Liver (tissue), 9 donors: ENCODE measurements around the gene PALMD. TPM values are rescaled to one million over a fixed set of nuclear protein-coding genes. Genes with fewer than 3 reads are reported as not detected.

Source experiments
- DNase-seq: peaks from one replicate; pipeline ENCODE4 v3.0.0-alpha.2; 2017; ENCODE audit warnings: low spot score
- H3K27ac ChIP-seq, 2 donors: one replicate each; pipeline ENCODE4 v1.7.0; 2013; ENCODE audit warnings: inconsistent platforms in 2 of 2, low read length in 2 of 2, control low read depth in 1 of 2, low read depth in 1 of 2, mild to moderate bottlenecking in 1 of 2
- H3K27me3 ChIP-seq, 4 donors: one replicate each; pipeline versions ENCODE4 v1.6.1 to v1.7.0; 2013; ENCODE audit warnings: low read length in 3 of 4, inconsistent platforms in 1 of 4, mild to moderate bottlenecking in 1 of 4, moderate library complexity in 1 of 4; ENCODE audit not compliant: control insufficient read depth in 4 of 4, insufficient read depth in 4 of 4
- H3K36me3 ChIP-seq, 4 donors: one replicate each; pipeline versions ENCODE4 v1.6.1 to v1.7.0; 2013; ENCODE audit warnings: low read length in 3 of 4, mild to moderate bottlenecking in 3 of 4, low read depth in 1 of 4, moderate library complexity in 1 of 4; ENCODE audit not compliant: control insufficient read depth in 4 of 4, insufficient read depth in 3 of 4
- H3K4me1 ChIP-seq, 4 donors: one replicate each; pipeline versions ENCODE4 v1.6.1 to v1.7.0; 2013; ENCODE audit warnings: low read length in 3 of 4, mild to moderate bottlenecking in 3 of 4, moderate library complexity in 1 of 4; ENCODE audit not compliant: control insufficient read depth in 4 of 4, insufficient read depth in 4 of 4
- H3K4me3 ChIP-seq, 3 donors: one replicate each; pipeline versions ENCODE4 v1.6.1 to v1.7.0; 2013; ENCODE audit warnings: low read length in 3 of 3, control low read depth in 1 of 3, low read depth in 1 of 3, mild to moderate bottlenecking in 1 of 3
- H3K9ac ChIP-seq, 2 donors: one replicate each; pipeline ENCODE4 v1.7.0; 2013; ENCODE audit warnings: low read length in 2 of 2, mild to moderate bottlenecking in 2 of 2, moderate library complexity in 2 of 2, control low read depth in 1 of 2, low read depth in 1 of 2
- H3K9me3 ChIP-seq, 4 donors: one replicate each; pipeline versions ENCODE4 v1.6.1 to v1.7.0; 2013; ENCODE audit warnings: low read length in 3 of 4; ENCODE audit not compliant: control insufficient read depth in 4 of 4
- ATF3 ChIP-seq: IDR thresholded peaks from 2 replicates; pipeline ENCODE4 v1.6.1; 2016; ENCODE audit warnings: antibody characterized with exemption
- EGR1 ChIP-seq, 2 donors: IDR thresholded peaks; 2 replicates each; pipeline ENCODE4 v1.6.1; 2016 to 2018; ENCODE audit warnings: antibody characterized with exemption in 2 of 2, low read depth in 2 of 2
- FOXA1 ChIP-seq: IDR thresholded peaks from 2 replicates; pipeline ENCODE4 v1.6.1; 2016; ENCODE audit warnings: antibody characterized with exemption
- FOXA2 ChIP-seq: IDR thresholded peaks from 2 replicates; pipeline ENCODE4 v1.6.1; 2016; ENCODE audit warnings: antibody characterized with exemption
- GABPA ChIP-seq, 2 donors: IDR thresholded peaks in 1 of 2; conservative IDR thresholded peaks in 1 of 2; 2 replicates each; pipeline ENCODE4 v1.6.1; 2016; ENCODE audit warnings: antibody characterized with exemption in 2 of 2, mild to moderate bottlenecking in 1 of 2, moderate library complexity in 1 of 2
- HNF4A ChIP-seq, 2 donors: conservative IDR thresholded peaks; 2 replicates each; pipeline ENCODE4 v1.6.1; 2016; ENCODE audit warnings: antibody characterized with exemption in 2 of 2, mild to moderate bottlenecking in 2 of 2
- HNF4G ChIP-seq: IDR thresholded peaks from 2 replicates; pipeline ENCODE4 v1.6.1; 2016; ENCODE audit warnings: antibody characterized with exemption
- JUND ChIP-seq, 2 donors: IDR thresholded peaks; 2 replicates each; pipeline ENCODE4 v1.6.1; 2016; ENCODE audit warnings: antibody characterized with exemption in 2 of 2
- MAX ChIP-seq: IDR thresholded peaks from 2 replicates; pipeline ENCODE4 v1.6.1; 2016; ENCODE audit warnings: antibody characterized with exemption
- NR2F2 ChIP-seq: IDR thresholded peaks from 2 replicates; pipeline ENCODE4 v1.6.1; 2016; ENCODE audit warnings: antibody characterized with exemption
- RAD21 ChIP-seq, 2 donors: IDR thresholded peaks; 2 replicates each; pipeline ENCODE4 v1.6.1; 2016; ENCODE audit warnings: antibody characterized with exemption in 2 of 2, mild to moderate bottlenecking in 2 of 2
- REST ChIP-seq: IDR thresholded peaks from 2 replicates; pipeline ENCODE4 v1.6.1; 2016; ENCODE audit warnings: antibody characterized with exemption, mild to moderate bottlenecking
- RXRA ChIP-seq, 2 donors: IDR thresholded peaks; 2 replicates each; pipeline ENCODE4 v1.6.1; 2017 to 2018; ENCODE audit warnings: antibody characterized with exemption in 2 of 2, mild to moderate bottlenecking in 1 of 2
- SP1 ChIP-seq: IDR thresholded peaks from 2 replicates; pipeline ENCODE4 v1.6.1; 2018; ENCODE audit warnings: antibody characterized with exemption, mild to moderate bottlenecking
- TAF1 ChIP-seq: conservative IDR thresholded peaks from 2 replicates; pipeline ENCODE4 v1.6.1; 2016; ENCODE audit warnings: antibody characterized with exemption, mild to moderate bottlenecking
- YY1 ChIP-seq: IDR thresholded peaks from 2 replicates; pipeline ENCODE4 v1.6.1; 2016; ENCODE audit warnings: antibody characterized with exemption, mild to moderate bottlenecking
- WGBS: extraction: QIAGEN DNeasy Blood & Tissue Kit; methylation state at CpG from one replicate; pipeline ENCODE4 v1.1.7; 2013; 5-methylcytosine and 5-hydroxymethylcytosine counted together
- polyA plus RNA-seq, 2 donors: library from polyadenylated mRNA; stranded (reverse) in 1 of 2; unstranded in 1 of 2; fragments of 200-250 nt in 1 of 2; fragments of >200 nt in 1 of 2; fragmentation: Nextera tagmentation in 1 of 2; extraction: Ambion mirVana in 1 of 2; gene quantifications; one replicate each; pipeline versions ENCODE4 v1.2.1 to v1.2.3, GENCODE V29; 2013 to 2015
- total RNA-seq, 2 donors: library from RNA; depleted of rRNA; stranded (reverse); fragments of >200 nt; gene quantifications; one replicate each; pipeline ENCODE4 v1.2.3, GENCODE V29; 2014
- TF ChIP-seq, protein P1 (sequence below): fragments of 150-350 bp; IDR thresholded peaks from 2 replicates; pipeline ENCODE4 v1.5.1; 2017; ENCODE audit warnings: improper control_type of control experiment, low read depth, low read length; ENCODE audit not compliant: missing input control
- TF ChIP-seq, protein P2 (sequence below): IDR thresholded peaks from 2 replicates; pipeline ENCODE4 v1.6.1; 2016; ENCODE audit warnings: antibody characterized with exemption
- donor health status: healthy.
- donor health status: healthy.
- donor health status: healthy.
- donor health status: healthy.
- donor health status: healthy.

PALMD gene
- total and polyA plus RNA-seq, 4 donors, result 9.7 to 24.0 (median 19.5) TPM

- TF ChIP-seq RAD21 (IDR thresholded peaks at IDR 0.05), result no peak
- no peak for TF ChIP-seq RXRA (IDR thresholded peaks at IDR 0.05)
- TF ChIP-seq NR2F2, result no peak
- TF ChIP-seq HNF4G, result no peak
- TF ChIP-seq, protein P1, sequence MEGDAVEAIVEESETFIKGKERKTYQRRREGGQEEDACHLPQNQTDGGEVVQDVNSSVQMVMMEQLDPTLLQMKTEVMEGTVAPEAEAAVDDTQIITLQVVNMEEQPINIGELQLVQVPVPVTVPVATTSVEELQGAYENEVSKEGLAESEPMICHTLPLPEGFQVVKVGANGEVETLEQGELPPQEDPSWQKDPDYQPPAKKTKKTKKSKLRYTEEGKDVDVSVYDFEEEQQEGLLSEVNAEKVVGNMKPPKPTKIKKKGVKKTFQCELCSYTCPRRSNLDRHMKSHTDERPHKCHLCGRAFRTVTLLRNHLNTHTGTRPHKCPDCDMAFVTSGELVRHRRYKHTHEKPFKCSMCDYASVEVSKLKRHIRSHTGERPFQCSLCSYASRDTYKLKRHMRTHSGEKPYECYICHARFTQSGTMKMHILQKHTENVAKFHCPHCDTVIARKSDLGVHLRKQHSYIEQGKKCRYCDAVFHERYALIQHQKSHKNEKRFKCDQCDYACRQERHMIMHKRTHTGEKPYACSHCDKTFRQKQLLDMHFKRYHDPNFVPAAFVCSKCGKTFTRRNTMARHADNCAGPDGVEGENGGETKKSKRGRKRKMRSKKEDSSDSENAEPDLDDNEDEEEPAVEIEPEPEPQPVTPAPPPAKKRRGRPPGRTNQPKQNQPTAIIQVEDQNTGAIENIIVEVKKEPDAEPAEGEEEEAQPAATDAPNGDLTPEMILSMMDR, result no peak
- TF ChIP-seq, protein P2, sequence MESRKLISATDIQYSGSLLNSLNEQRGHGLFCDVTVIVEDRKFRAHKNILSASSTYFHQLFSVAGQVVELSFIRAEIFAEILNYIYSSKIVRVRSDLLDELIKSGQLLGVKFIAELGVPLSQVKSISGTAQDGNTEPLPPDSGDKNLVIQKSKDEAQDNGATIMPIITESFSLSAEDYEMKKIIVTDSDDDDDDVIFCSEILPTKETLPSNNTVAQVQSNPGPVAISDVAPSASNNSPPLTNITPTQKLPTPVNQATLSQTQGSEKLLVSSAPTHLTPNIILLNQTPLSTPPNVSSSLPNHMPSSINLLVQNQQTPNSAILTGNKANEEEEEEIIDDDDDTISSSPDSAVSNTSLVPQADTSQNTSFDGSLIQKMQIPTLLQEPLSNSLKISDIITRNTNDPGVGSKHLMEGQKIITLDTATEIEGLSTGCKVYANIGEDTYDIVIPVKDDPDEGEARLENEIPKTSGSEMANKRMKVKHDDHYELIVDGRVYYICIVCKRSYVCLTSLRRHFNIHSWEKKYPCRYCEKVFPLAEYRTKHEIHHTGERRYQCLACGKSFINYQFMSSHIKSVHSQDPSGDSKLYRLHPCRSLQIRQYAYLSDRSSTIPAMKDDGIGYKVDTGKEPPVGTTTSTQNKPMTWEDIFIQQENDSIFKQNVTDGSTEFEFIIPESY, result no peak
- no peak for TF ChIP-seq GABPA (IDR thresholded peaks at IDR 0.05 in 1 of 2, conservative IDR thresholded peaks at IDR 0.05 in 1 of 2)
- no peak for TF ChIP-seq SP1
- no peak for TF ChIP-seq EGR1 (IDR thresholded peaks at IDR 0.05; ENCODE audit: low read depth in 2 of 2)
- TF ChIP-seq FOXA2, result no peak
- TF ChIP-seq HNF4A (conservative IDR thresholded peaks at IDR 0.05), result no peak
- TF ChIP-seq JUND (IDR thresholded peaks at IDR 0.05), result no peak
- TF ChIP-seq FOXA1, result no peak
- no peak for TF ChIP-seq YY1
- no peak for TF ChIP-seq REST
- TF ChIP-seq TAF1, result no peak
- no peak for TF ChIP-seq MAX
- TF ChIP-seq ATF3, result no peak
- Histone ChIP-seq H3K9me3 (no peaks in the 10 kb centered on the region), H3K4me3 (no peak overlapping the region), H3K27me3 (no peaks in the 10 kb centered on the region), H3K27ac (peak overlapping the region in 1 of 2 donors; percentile 19), H3K36me3 (peaks cover 6 to 37% (median 24%) of the 10 kb centered on the region in 4 donors), H3K9ac (no peak overlapping the region), H3K4me1 (peaks cover 1 to 27% (median 23%) of the 10 kb centered on the region in 4 donors)
- WGBS, result 54% methylated on average over 1 of the region's 1 CpG
- no peak for DNase-seq
Observed at GRCh38 chr1:99740141-99740540, 94.2 kb downstream of the PALMD start.

Other genes with a start within 250 kb of the PALMD start
- 10 to 100 TPM; 49.2 to 87.4 TPM for gene FRRS1, start 120.5 kb downstream of the PALMD start, total RNA-seq
- gene FRRS1, start 120.5 kb downstream of the PALMD start, polyA plus RNA-seq, result 10 to 100 TPM in 1 of 2 donors, 1 to 10 TPM in 1; 2.7 to 11.5 TPM
- 10 to 100 TPM; 16.9 to 78.5 TPM for gene AGL, start 204.2 kb downstream of the PALMD start, total RNA-seq
- gene AGL, start 204.2 kb downstream of the PALMD start, polyA plus RNA-seq, result 10 to 100 TPM; 10.1 to 23.0 TPM